ENCODE data around the gene PPP1R8.
"Not testable (repeated sequence)": the region's sequence is repeated elsewhere in the genome, so short reads cannot be mapped to it uniquely, and the experiment has no call there.

The PPP1R8 gene

DNA sequence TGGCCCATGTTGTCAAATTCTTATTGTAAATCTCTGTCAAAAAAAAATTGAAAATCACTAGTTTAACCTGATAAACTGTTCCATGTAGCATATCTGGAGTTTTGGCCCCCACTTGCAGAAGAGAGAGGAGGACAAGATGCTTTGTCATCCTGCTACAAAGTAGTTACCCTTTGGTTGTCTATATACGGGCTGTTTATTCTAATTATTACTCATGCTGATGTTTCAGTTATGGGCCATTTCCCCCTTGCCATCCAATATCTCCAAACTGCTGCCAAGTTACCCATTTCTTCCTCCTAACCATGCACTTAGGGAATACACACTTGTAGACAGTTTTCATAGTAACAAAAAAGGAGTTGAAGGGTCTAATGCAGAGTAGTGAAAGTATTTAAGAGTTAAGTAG, 35.0 kb upstream of the PPP1R8 start:
- H3K27ac ChIP-seq, result no peak overlapping the region
- TF ChIP-seq, protein P1, sequence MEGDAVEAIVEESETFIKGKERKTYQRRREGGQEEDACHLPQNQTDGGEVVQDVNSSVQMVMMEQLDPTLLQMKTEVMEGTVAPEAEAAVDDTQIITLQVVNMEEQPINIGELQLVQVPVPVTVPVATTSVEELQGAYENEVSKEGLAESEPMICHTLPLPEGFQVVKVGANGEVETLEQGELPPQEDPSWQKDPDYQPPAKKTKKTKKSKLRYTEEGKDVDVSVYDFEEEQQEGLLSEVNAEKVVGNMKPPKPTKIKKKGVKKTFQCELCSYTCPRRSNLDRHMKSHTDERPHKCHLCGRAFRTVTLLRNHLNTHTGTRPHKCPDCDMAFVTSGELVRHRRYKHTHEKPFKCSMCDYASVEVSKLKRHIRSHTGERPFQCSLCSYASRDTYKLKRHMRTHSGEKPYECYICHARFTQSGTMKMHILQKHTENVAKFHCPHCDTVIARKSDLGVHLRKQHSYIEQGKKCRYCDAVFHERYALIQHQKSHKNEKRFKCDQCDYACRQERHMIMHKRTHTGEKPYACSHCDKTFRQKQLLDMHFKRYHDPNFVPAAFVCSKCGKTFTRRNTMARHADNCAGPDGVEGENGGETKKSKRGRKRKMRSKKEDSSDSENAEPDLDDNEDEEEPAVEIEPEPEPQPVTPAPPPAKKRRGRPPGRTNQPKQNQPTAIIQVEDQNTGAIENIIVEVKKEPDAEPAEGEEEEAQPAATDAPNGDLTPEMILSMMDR (IDR thresholded peaks at IDR 0.05), result no peak
- TF ChIP-seq ZFX (IDR thresholded peaks at IDR 0.05; ENCODE audit: borderline replicate concordance), result no peak

DNA sequence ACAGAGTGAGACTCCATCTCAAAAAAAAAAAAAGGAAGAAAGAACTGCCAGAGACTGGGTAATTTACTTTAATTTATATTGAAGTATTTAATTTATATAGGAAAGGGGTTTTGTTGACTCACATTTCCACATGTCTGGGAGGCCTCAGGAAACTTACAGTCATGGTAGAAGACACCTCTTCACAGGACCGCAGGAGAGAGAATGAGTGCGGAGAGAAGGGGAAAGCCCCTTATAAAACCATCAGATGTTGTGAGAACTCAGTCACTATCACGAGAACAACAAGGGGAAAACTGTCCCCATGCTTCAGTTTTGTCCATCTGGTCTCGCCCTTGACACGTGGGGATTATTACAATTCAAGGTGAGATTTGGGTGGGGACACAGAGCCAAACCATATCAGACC, 25.8 kb upstream of the PPP1R8 start:
- H3K27ac ChIP-seq, result no peak overlapping the region
- TF ChIP-seq, protein P1 (IDR thresholded peaks at IDR 0.05), result no peak

DNA sequence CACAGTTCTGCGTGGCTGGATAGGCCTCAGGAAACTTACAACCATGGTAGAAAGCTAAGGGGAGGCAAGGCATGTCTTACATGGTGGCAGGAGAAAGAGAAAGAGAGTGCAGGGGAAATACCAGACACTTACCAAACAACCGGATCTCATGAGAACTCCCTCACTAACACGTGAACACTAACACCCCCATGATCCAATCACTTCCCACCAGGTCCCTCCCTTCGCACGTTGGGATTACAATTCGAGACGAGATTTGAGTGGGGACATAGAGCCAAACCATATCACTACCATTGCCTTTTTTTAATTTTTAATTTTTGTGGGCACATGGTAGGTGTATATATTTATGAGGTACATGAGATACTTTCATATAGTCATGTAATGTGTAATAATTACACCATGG, 23.8 kb upstream of the PPP1R8 start:
- H3K27ac ChIP-seq, result no peak overlapping the region
- TF ChIP-seq, protein P1 (IDR thresholded peaks at IDR 0.05), result no peak
- TF ChIP-seq ZFX (IDR thresholded peaks at IDR 0.05; ENCODE audit: borderline replicate concordance), result no peak

DNA sequence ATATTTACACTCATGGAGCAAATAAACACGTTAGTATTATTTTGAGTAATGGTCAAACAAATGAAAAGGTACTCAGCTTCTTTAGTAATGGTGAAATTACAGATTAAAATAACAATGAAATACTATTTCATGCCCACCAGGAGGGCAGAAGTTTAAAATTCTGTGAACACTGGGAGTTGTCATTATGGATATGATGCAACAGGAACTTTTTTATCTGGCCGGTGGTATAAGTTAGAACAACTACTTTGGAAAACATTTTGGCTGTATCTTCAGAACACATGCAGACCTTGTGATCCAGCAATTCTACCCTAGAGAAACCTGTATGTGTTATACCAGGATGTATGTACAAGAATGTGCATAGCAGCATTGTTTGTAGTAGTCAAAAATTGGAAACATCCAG, 23.2 kb upstream of the PPP1R8 start:
- H3K27ac ChIP-seq, result no peak overlapping the region
- TF ChIP-seq ZFX (IDR thresholded peaks at IDR 0.05; ENCODE audit: borderline replicate concordance), result no peak
- TF ChIP-seq, protein P1 (IDR thresholded peaks at IDR 0.05), result no peak

DNA sequence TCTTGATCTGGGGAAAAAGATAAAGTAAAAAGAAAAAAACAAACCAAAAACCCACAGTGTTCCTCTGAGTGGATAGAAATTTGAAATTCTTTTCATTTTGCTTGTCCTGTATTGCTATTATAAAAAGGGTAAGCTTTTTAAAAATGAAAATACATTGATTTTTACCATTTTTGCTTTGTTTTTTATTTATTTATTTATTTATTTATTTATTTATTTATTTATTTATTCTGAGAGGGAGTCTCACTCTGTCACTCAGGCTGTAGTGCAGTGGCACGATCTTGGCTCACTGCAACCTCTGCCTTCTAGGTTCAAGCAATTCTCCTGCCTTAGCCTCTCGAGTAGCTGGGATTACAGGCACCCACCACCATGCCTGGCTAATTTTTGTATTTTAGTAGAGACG, 22.5 kb upstream of the PPP1R8 start:
- H3K27ac ChIP-seq, result not testable (repeated sequence)

DNA sequence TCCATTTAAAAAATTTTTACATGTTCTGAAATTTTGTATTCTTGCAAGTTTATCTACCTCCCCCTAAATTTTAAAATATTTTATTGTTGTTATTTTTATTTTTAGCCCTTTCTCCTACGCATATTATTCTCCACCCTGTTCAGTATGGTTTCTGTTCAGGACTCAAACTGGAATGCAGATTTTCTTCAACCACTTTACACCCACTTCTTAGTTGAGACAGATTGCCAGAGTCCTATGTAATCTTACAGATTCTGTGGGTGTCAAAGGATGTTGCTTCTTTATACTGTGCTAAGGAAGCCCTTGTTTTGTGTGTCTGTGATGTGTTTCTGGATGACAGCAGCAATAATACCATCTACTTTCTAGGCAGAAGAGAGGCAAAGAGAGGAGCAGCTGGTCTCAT, 20.7 kb upstream of the PPP1R8 start:
- TF ChIP-seq ZFX (IDR thresholded peaks at IDR 0.05; ENCODE audit: borderline replicate concordance), result no peak
- TF ChIP-seq, protein P1 (IDR thresholded peaks at IDR 0.05), result no peak
- no peak overlapping the region for H3K27ac ChIP-seq

DNA sequence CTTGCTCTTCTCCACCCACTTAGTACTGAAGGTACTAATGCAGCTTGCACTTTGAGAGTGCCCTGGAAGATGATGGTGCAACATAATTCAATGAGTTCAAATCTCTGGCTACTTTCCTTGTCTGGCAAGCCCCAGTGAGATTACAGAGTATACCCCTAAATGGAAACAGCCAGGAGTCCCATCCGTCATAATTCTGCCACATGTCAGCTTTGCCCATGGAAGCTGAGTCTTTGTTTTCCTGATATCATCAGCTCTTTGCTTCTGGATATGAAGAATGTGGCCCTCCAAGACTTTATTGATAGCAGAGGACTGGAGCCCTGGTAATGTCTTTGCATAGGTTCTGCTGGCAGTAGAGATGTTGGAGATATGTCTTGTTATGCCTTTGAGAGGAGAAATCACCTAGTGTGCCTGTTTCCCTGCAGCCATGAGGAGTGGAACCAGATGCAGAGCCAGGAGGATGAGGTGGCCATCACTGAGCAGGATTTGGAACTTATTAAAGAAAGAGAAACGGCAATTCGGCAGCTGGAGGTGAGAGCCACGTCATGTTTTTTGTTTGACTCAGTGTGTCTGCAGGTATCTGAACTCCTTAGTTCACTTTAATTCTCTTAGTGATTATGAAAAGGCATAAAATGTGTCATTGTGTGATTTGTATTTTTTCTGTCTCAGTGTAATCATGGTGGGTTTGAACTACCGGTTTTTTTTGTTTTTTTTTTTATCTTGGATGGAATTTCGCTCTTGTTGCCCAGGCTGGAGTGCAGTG, 18.7 kb upstream of the PPP1R8 start:
- no peak overlapping the region for H3K27ac ChIP-seq
- TF ChIP-seq ZFX (IDR thresholded peaks at IDR 0.05; ENCODE audit: borderline replicate concordance), result no peak
- TF ChIP-seq, protein P1 (IDR thresholded peaks at IDR 0.05), result no peak

Measured in 22Rv1 (cell line).